Stimulated activated CD4-positive, alpha-beta T cell treated with anti-CD3 and anti-CD28 coated beads, Interleukin-4, amount 100 ng/mL, for 24 hours (primary cell): Measurements from ENCODE around the gene SLCO2A1.
"Not testable (repeated sequence)": the region's sequence is repeated elsewhere in the genome, so short reads cannot be mapped to it uniquely, and the experiment has no call there.

ENCODE experiments used
- DNase-seq: peaks from one replicate; pipeline ENCODE4 v3.0.0-alpha.2; 2020

SLCO2A1 gene

DNA sequence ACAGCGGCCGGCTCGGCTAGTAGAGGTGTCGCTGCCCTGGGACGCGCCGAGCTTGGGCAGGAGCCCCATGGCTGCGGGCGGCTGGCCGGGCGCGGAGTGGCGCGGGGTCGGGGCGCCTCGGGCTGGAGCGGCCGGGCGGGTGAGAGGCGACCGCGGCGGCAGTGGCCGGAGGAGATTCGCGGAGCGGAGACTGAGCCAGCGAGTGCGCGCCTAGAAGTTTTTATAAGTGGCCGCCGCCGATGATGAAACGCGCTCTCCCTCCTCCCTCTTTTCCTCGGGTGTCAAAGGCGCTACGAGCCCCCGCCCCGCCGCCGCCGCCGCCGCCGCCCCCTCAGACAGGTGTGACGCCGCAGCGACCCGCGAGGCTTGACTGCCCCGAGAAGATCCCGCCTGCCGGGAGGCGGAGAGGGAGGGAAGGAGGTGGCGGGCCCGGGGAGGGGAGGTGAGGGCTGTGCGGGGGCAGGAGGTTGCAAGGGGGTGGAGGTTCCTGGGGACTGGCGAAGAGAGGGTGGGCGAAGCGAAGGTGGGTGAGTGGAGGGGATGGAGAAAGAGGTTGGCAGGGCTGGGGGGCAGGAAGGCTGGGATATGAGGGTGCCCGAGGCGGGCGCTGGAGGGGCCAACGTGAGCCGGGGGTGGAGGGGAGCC, at the start of gene SLCO2A1:
TSS of gene SLCO2A1 (minus strand) at position 192 of the 645 bp plus-strand sequence. CDS start at position 69, 123 bp downstream.
- DNase-seq = no peak

DNA sequence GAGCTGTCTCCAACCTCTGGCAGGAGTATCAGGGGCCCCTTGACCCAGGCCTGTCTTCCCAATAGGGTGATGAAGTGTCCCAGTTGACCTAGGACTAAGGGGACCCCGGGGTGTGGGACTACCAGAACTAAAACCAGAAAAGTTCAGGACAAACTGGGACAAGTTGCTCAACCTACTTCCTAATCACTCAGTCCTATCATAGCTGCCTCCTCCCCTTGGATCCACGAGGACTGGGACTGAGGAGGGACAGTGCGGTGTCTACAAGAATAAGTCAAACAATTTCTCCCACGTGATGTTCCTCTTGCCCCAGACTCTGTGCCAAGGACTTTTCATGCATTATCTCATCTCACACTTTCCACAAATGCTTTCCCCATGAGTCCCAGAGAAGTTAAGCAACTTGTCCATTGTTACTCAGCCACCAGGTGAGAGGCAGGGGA, 49.4 kb upstream of the SLCO2A1 start:
- no peak for DNase-seq

DNA sequence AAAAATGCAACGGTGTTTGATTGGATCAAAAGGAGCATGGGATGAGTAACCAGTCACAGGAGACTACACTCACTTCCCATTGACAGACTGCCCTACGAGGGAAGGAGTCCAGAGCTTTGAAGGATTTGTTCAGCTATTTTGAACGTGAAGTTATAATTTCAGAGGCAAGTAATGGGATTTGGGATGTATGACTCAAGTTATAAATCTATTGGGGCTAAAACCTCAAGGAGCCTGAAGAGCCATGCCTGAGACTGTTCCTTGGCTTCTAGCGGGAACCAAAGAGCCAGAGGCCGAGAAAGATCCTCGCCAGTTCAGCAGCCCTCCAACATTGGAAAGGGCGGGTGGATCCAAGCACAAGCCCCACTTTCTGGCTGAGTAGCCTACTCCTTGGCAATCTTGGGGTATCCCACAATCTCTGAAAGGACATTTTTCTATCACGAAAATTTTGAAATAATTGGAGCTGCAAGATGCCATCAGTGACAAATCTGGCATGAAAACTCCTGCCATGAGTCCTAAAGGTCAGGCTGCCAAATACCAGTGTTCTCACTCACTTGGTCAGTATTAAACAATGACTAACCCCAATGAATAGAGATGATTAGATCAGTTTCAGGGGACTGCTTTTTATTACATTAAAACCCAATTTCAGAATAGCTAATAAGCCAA, 48.6 kb upstream of the SLCO2A1 start:
- no peak for DNase-seq

DNA sequence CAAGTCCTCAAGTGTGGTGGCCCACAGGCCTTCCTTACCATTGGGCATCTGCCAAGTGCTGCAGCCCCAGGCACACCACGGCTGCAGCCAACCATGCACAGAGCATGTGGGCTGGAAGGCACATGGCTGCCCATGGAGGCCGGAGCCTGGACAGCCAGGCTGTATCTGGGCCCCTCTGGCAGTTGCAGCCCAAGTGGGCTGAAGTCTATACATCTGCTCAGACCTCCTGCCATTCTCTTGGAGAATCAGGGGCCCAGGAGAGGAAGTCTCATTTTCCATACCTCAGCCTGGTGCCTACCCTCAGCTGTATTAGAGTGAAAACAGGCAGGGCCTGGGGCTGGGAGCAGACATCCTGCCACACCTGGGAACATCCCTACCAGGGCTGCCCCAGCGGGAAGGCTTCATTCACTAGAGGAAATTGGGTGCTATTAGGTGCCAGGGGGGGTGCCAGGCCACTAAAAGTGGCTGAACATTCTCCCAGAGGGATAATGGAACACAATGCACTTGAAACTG, 48.0 kb upstream of the SLCO2A1 start:
- no peak for DNase-seq

DNA sequence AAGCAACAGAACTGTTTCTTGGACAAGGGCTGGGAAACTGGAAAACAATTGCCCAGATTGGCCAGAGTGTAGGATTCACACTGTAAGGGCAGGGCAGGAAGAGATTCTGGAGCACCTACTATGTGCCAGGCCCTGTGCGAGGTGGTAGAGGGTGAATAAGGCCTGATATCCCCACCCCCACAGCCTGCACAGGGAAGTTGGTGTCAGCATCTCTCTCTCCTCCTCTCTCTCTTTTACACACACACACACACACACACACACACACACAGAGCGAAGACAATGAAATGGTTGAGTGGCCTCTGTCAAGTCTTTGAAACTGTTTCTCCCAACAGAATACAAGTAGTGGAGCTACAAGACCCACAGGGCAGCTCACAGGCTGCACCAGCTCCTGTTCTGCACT, 47.1 kb upstream of the SLCO2A1 start:
- no peak for DNase-seq

DNA sequence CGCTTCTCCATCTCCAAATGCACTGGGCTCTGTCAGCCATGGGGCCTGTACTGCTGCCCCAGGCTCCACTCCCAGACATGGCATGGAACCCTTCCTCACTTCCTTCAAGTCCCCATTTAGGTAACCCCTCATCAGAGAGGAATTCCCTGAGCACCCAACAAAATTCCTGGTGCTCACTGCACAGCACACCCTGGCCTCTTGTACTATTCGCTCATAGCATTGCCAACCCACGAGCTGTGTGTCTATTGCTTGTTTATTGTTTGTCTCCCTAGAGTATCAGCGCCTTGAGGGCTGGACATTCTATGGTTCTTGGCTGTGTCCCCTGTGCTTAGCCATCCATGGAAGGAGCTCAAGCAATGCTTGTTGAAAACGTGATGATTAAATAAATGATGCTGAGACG, 46.1 kb upstream of the SLCO2A1 start:
- no peak for DNase-seq

DNA sequence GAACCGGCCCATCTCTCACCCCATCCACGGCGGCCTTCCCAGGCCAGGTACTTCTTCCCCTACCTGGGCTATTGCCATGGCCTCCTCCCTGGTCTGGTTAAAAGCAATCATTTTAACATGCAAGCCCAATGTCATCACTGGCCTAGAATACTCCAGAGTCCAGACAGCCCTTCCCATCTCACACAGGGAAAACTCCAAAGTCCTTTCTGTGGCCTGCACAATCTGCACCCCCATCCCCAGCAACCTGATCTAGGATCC, 45.8 kb upstream of the SLCO2A1 start:
- DNase-seq = no peak

DNA sequence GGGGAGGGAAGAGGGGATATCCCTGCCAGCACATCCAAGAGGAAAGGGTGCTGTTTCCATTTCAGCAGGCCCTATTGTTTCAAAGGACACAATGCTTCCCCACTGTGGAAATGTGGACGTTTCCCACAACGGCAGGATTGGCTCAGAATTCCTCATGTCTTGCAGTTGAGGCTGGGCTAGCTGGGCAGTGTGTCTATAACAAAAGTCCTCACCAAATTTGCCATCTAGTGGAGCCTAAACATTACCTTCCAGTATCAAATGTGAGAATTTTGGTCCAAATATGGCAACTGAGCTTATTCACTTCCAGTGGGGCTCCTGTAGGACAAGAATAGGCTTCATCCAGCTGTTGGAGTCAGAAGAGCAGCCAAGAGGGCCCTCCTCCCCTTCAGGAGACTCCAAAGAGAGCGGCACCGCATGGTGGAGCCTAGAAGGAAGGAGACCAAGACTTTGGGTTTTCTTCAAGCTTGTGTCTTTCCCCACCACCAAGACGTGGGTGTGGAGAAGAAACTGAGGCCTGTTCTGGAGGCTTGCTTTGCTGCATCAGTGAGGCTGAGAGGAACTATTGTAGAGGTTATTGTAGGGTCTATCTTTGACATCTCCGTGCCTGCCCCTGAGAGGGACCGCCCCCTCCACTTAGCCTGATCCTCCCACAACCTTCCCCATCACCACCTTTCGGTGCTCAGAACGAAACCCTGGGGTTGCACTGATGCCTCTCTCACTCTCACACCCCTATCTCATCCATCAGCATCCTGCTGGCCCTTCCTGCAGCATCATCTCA, 45.3 kb upstream of the SLCO2A1 start:
- no peak for DNase-seq

DNA sequence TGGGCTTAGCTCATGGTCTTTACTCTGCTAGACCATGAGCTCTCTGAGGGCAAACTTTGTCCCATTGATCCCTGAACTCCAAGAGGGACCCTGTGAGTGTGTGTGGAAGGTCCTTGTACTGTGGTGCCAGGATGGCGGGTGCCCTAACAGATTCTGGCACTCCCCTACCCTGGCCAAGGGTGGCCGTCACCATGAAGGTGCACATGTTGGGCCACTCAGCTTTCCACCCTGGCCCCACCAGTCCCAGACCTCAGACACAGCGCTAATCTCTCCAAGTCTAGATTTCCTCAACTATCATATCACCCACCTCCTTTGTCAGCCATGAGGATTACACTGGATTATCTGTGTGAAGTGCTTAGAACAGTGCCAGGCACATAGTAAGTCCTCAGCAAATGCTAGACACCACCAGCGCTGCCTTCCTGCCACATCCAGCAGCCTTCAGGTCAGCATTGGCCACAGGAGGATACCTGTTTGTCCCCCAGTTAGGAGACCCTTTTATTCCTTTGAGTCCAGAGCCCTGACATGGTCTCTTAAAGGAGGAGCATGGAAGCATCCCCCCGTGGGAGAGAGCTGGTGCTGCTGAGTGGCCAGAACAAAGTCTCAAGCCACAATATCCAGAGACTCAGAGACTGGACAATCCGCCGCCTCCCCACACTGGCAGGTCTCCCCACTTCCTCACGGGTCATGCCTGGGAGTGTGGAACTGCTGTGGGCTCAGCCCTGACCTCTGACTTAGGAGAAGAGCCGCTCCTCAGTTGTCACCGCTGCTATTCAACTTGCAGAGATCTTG, 44.5 kb upstream of the SLCO2A1 start:
- DNase-seq = no peak

DNA sequence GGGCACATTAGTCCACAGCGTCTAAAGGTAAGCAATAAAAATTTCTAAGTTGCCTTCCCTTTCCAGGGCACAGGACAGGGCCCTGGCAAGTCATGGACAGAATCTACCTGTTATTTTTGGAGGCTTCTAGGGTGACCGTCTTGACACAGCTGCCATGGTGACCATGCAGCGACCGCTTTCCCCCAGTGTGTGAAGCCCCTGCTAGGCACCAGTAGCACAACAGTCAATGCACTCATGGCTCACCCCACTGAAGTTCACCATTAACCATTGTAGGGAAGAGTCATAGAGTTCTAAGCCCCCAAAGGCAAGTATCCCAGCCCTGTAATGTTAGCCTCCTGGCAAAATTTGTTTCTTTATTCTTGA, 43.8 kb upstream of the SLCO2A1 start:
- no peak for DNase-seq

DNA sequence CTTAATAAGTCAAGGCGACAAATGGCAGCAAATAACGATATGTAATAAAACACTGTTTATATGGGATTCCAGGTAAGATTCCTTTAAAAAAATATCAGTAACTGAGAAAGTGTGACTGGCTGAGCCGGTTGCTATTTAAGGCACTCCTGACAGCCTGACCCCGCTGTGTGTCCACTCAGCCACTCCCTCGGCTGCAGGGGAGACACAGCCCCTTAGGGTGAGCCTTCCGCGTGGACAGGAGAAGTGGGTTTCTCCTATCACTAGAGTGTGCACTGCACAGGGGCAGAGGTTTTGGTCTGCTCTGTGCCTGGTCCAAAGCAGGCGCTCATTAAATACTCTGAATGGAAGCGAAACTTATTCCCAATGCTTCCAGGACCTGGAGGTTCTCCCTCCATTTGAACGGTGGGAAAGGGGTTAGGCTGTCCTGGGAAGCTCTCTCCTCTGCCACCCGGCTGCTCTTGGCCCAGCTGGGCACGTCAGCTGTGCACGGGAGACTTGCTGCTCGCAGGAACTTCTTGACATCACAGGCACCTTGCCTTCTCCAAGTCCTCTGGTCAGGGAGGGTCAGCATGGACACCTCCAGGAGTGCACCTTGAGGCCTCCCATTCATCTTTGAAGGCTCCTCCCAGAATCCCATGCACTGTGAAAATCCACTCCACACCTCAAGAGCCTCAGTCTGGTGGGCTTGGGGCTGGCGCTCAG, 43.3 kb upstream of the SLCO2A1 start:
- no peak for DNase-seq

DNA sequence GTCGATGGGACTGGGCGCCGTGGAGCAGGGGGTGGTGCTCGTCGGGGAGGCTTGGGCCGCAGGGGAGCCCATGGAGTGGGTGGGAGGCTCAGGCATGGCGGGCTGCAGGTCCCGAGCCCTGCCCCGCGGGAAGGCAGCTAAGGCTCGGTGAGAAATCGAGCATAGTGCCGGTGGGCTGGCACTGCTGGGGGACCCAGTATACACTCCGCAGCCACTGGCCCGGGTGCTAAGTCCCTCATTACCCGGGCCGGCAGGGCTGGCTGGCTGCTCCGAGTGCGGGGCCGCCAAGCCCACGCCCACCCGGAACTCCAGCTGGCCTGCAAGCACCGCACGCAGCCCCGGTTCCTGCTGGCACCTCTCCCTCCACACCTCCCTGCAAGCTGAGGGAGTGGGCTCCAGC, 40.6 kb upstream of the SLCO2A1 start:
- not testable (repeated sequence) for DNase-seq

DNA sequence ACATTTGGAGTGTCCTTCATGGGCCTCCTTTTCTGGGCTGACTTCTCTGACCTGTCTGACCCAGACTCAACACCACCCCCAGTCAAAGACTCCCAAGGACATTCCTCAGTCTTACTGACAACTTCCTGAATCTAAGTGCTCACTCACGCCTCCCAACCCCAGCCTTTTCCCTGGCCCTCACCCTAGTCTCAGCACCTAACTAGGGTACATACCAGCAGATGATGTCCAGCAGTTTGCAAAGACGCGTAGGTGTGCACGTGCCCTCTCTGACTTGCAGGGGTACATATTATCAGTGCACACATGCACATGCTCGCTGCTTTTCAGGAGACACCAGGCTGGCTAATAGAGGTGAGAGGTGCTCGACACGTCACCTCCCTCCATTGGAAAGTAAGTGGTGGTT, 38.7 kb upstream of the SLCO2A1 start:
- DNase-seq = no peak

DNA sequence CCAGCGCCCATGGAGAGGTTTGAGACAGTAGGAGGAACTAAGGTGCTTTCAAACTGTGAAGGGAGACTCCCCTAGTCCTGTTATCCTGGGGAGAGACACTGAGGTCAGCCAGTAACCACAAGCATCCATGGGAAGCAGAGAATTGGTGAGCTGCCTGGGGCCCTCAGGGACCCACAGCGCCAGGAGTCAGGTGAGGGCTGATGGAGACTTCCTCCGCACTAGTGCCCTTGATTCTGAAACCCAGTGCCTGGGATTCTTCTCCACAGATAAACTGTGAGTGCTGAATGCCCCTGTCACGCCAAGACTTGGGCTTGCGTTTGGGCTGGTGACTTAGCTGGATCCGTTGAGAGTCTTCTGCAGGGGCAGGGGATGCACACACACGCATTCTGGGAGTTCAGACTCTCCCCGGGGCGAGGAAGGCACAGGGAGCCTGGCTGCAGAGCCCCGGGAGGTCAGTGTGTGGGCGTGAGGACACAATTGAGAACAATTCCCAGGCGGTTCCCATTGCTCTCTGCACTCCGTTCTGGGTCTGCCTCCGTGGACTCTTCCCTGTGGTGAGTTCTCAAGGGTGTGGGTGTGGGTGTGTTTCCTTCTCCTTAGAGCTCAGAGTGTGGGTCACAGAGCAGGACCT, 37.9 kb upstream of the SLCO2A1 start:
- no peak for DNase-seq

DNA sequence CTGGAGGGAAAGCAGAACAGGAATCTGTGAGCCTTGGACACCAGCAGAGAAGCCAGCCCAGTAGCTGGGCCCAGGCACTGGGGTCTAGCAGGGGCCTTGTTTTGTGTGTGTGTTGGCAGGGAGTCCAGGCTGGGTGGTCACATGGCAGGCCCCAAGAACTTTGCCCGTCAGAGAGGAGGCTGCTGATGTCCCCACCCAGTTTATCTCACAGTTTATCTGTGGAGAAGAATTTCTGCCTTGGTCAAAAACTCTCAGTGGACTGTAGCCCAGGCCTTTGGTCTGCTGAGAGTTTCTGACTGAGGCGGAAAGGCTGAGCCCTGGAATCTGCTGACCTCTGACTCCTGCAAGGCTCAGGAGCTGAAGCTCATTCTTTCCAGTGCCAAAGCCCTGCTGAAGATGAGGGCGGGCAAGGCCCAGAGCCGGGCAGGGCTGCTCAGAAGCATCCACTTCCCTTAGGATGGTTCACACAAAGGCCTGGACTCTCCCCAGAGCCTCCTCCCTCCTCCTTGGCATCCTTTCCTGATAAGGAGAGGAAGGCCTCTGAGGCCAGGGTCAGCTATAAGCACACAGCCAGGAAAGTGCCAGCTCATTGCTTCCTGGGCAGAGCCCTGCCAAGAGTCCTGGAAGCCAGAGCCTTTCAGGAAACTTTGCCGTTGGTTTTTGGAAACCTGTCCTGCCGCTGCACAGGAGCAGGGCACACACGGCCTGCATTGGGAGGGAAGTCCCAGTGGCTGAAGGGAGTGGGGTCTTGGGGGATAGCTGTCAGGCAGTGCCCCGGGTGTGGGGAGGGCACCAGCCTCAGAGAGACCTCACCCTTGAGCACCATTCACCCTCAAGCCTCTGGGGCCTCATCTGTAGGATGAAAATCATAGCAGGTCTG, 37.2 kb upstream of the SLCO2A1 start:
- DNase-seq = no peak

DNA sequence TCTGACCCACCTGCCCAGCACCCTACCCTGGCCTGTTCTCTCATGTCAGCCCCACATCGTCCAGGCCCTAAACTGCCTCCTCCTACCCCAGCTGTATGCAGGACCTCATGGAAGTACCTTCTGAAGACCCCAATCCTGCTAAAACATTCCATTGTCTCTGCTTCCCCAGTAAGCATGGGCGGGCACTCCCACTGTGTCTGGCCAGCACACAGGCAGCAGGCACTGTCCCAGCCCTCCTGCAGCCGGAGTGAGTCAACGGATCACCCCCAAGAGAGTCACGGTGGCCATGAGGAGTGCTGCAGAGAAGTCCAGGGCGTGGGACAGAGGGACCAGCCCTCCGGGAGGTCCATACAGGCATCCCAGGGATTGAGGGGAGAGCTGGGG, 36.4 kb upstream of the SLCO2A1 start:
- no peak for DNase-seq

DNA sequence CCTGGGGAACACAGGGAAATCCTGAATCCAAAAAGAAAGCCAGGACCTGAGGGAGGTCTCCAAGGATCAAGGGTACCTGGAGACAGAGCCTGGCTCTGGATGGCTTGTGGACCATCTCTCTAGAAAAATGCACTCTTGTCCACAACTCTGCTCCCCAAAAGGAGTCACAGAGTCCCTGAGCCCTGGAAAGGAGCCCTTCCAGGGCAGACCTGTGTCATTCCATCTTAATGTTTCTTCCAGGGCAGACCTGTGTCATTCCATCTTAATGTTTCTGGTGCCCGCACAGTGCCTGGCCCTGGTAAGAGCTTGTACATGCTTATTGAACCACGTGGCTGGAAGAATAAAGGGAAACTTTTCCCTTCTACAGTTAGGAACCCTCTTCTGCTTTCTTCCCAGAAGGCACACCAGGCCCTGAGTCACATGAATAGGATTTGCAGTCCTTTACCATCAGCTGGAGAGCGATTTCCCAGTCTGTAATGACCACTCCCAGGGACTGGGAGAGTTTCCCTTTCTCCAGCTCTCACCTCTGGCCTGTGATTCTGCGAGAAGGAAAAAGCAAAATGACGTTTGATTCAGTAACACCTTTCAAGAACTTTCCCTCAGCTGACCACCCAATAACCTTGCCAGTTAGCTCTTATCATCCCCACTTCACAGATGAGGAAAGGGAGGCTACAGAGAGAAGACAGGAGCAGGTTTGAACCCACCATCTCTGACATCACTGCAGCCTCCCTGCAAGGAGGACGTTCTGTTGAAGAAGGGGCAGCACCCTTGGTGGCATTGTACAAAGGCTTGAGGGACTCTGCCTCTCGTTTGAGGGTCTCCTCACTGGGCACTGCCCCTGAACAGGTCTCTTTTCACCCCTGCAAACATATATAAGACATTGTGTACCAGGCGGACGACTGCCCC, 35.8 kb upstream of the SLCO2A1 start:
- no peak for DNase-seq

DNA sequence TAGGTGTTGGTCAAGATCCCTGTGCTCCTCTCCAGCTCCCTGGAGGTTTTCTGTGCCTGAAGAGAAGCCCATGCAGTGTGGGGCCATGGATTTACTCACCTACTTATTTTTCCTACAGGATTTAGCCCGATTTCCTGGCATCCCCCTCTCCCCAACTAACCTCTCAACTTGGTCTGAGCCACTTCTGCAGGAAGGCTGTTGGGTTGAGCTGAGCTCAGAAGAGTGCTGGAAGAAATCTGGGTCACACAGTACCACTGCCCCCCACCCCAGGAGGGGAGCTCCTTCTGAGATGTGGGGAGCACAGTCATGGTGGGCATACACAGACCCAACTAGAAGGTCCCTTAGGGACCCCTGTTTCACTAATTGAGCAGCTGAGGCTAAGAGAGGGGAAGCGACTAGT, 34.4 kb upstream of the SLCO2A1 start:
- no peak for DNase-seq

DNA sequence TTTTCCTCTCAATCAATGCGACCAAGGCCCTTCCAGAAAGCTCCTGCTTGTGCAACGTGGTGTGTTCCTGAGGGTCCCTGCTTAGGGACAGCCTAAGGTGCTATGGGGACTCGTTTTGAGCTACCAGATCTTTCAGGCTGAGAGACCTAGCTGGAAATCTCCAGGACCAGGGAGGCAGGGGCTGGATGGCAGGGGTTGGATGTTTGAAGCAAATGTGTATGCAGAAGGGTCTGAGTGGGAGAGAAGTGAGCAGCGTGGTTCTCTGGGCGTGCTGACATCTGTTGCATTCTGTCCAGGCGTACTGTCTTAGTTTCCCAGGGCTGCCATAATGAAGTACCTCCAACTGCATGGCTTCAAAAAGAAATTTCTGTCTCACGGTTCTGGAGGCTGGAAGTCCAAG, 31.7 kb upstream of the SLCO2A1 start:
- DNase-seq = no peak
